ENCODE measurements around the gene CFAP299. TPM values are rescaled to one million over a fixed set of nuclear protein-coding genes. Genes with fewer than 3 reads are reported as not detected.

Gene CFAP299
- total and polyA plus RNA-seq, 4 donors, result not detected

GRCh38 chr4:80806472-80806871 lies 470.9 kb downstream of the CFAP299 start:
- H3K4me3 ChIP-seq (ENCODE audit: low read length in 2 of 2), result no peak overlapping the region
- no peak for DNase-seq
- 55 to 70% methylated on average over 1 of the region's 1 CpG for whole genome bisulfite sequencing, 2 donors

DNA sequence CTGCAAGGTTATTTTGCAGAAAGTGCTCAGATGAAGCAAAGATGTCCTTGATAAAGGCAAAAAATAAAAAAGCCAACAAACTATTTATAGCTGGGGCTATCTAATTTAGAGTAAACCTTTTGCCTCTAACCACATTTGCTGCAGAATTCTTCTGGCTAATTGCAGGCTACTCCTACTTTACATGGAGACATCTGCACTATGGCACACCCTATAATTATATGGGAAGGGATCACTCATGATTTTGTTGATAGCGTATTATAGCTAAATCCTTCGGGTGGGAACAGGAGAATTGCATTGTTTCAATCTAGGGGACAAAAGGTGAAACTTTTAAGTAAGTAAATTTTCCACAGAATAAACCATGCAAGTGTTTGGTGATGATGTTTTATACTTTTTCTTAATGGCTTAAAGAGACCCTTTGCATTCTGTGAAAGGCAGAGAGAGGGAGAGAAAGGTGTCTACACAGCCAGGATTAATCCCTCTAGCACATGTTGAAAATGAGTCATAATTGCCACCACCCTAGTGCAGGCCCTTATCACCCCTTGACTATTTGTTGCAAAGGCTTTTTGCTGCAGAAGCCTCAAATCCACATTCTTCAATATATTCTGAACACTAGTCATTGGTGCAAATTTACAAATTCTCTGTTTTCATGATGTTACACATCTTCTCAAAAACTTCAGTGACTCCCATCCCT lies 473.7 kb downstream of the CFAP299 start:
- ATAC-seq (ENCODE audit: low FRiP score) (no peak), DNase-seq (no peak)
- intact Hi-C loops (cut with DNase I), result no loop called here
- 90 to 91% methylated on average over 2 of the region's 2 CpGs for WGBS, 2 donors
- H3K27me3 ChIP-seq (ENCODE audit: control insufficient read depth in 1 of 2, insufficient read depth in 2 of 2, low read length in 1 of 2), result no peaks in the 10 kb centered on the region
- H3K4me3 ChIP-seq (ENCODE audit: low read length in 2 of 2), result no peak overlapping the region
- peaks cover 1% of the 10 kb centered on the region for H3K9me3 ChIP-seq (ENCODE audit: control insufficient read depth, low read length)
- H3K4me1 ChIP-seq (ENCODE audit: control insufficient read depth in 1 of 2, insufficient read depth in 2 of 2, low read length in 2 of 2), result no peaks in the 10 kb centered on the region
- H3K36me3 ChIP-seq (ENCODE audit: control insufficient read depth in 1 of 2, insufficient read depth in 2 of 2, low read length in 1 of 2), result no peaks in the 10 kb centered on the region
- H3K27ac ChIP-seq (ENCODE audit: low read depth in 1 of 2, low read length in 2 of 2), result no peak overlapping the region

More at GRCh38 chr4:80806472-80806871, 470.9 kb downstream of the CFAP299 start:
- ATAC-seq (ENCODE audit: low FRiP score), result no peak
- H3K9me3 ChIP-seq (ENCODE audit: control insufficient read depth, low read length), result peaks cover 1% of the 10 kb centered on the region
- no peaks in the 10 kb centered on the region for H3K36me3 ChIP-seq (ENCODE audit: control insufficient read depth in 1 of 2, insufficient read depth in 2 of 2, low read length in 1 of 2)
- H3K27ac ChIP-seq (ENCODE audit: low read depth in 1 of 2, low read length in 2 of 2), result no peak overlapping the region
- intact Hi-C loops (cut with DNase I), result no loop called here
- H3K4me1 ChIP-seq (ENCODE audit: control insufficient read depth in 1 of 2, insufficient read depth in 2 of 2, low read length in 2 of 2), result no peaks in the 10 kb centered on the region
- H3K27me3 ChIP-seq (ENCODE audit: control insufficient read depth in 1 of 2, insufficient read depth in 2 of 2, low read length in 1 of 2), result no peaks in the 10 kb centered on the region

GRCh38 chr4:80811406-80811805 lies 475.9 kb downstream of the CFAP299 start:
- intact Hi-C loops (cut with DNase I), result no loop called here
- no peak overlapping the region for H3K27ac ChIP-seq (ENCODE audit: low read depth in 1 of 2, low read length in 2 of 2)
- no peak for DNase-seq

GRCh38 chr4:80812145-80812544 lies 476.6 kb downstream of the CFAP299 start:
- intact Hi-C loops (cut with DNase I), result no loop called here
- no peak overlapping the region for H3K27ac ChIP-seq (ENCODE audit: low read depth in 1 of 2, low read length in 2 of 2)
- DNase-seq (no peak), ATAC-seq (ENCODE audit: low FRiP score) (no peak)
- H3K36me3 ChIP-seq (ENCODE audit: control insufficient read depth in 1 of 2, insufficient read depth in 2 of 2, low read length in 1 of 2), result no peaks in the 10 kb centered on the region
- no peak overlapping the region for H3K4me3 ChIP-seq (ENCODE audit: low read length in 2 of 2)
- peaks cover 1% of the 10 kb centered on the region for H3K9me3 ChIP-seq (ENCODE audit: control insufficient read depth, low read length)
- no peaks in the 10 kb centered on the region for H3K27me3 ChIP-seq (ENCODE audit: control insufficient read depth in 1 of 2, insufficient read depth in 2 of 2, low read length in 1 of 2)
- H3K4me1 ChIP-seq (ENCODE audit: control insufficient read depth in 1 of 2, insufficient read depth in 2 of 2, low read length in 2 of 2), result no peaks in the 10 kb centered on the region

More at GRCh38 chr4:80811406-80811805, 475.9 kb downstream of the CFAP299 start:
- Histone ChIP-seq H3K27me3 (ENCODE audit: control insufficient read depth in 1 of 2, insufficient read depth in 2 of 2, low read length in 1 of 2) (no peaks in the 10 kb centered on the region), H3K9me3 (ENCODE audit: control insufficient read depth, low read length) (peaks cover 1% of the 10 kb centered on the region), H3K4me3 (ENCODE audit: low read length in 2 of 2) (no peak overlapping the region), H3K4me1 (ENCODE audit: control insufficient read depth in 1 of 2, insufficient read depth in 2 of 2, low read length in 2 of 2) (no peaks in the 10 kb centered on the region), H3K36me3 (ENCODE audit: control insufficient read depth in 1 of 2, insufficient read depth in 2 of 2, low read length in 1 of 2) (no peaks in the 10 kb centered on the region)
- no peak for ATAC-seq (ENCODE audit: low FRiP score)
- WGBS, 2 donors, result 55% methylated on average over 3 of the region's 3 CpGs

GRCh38 chr4:80814266-80814665 lies 478.7 kb downstream of the CFAP299 start:
- DNase-seq, result no peak
- no peak for ATAC-seq (ENCODE audit: low FRiP score)
- H3K4me3 ChIP-seq (ENCODE audit: low read length in 2 of 2), result no peak overlapping the region
- H3K27me3 ChIP-seq (ENCODE audit: control insufficient read depth in 1 of 2, insufficient read depth in 2 of 2, low read length in 1 of 2), result no peaks in the 10 kb centered on the region
- no peaks in the 10 kb centered on the region for H3K36me3 ChIP-seq (ENCODE audit: control insufficient read depth in 1 of 2, insufficient read depth in 2 of 2, low read length in 1 of 2)
- intact Hi-C loops (cut with DNase I), result no loop called here
- peaks cover 1% of the 10 kb centered on the region for H3K9me3 ChIP-seq (ENCODE audit: control insufficient read depth, low read length)
- H3K4me1 ChIP-seq (ENCODE audit: control insufficient read depth in 1 of 2, insufficient read depth in 2 of 2, low read length in 2 of 2), result no peaks in the 10 kb centered on the region
- WGBS, 2 donors, result 29% methylated on average over 5 of the region's 5 CpGs
- H3K27ac ChIP-seq (ENCODE audit: low read depth in 1 of 2, low read length in 2 of 2), result no peak overlapping the region

- WGBS, 2 donors, result 51 to 58% methylated on average over 5 of the region's 5 CpGs
- intact Hi-C loops (cut with DNase I), result no loop called here
Measured at GRCh38 chr4:80831383-80832361, 496.1 kb downstream of the CFAP299 start.

DNA sequence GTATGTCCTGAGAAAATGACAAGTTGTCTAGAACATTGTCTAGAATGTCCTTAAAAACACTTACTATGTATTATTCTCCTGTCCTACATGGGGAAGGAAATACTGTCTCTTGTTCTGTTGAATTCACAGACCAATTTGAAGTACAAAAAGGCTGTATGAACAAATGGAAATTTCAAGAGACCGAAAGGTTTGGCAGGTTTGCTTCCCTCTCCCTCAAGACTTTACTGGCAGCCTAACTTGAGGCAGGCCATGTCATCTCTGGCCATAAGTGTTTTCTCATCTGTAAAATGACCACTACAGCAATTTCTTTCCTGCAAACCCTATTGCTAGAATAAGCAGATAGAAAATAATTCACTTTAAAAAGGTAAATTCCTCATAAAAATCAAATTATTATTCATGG lies 503.8 kb downstream of the CFAP299 start:
- no peaks in the 10 kb centered on the region for H3K36me3 ChIP-seq (ENCODE audit: control insufficient read depth in 1 of 2, insufficient read depth in 2 of 2, low read length in 1 of 2)
- no peak for DNase-seq
- H3K4me3 ChIP-seq (ENCODE audit: low read length in 2 of 2), result no peak overlapping the region
- H3K4me1 ChIP-seq (ENCODE audit: control insufficient read depth in 1 of 2, insufficient read depth in 2 of 2, low read length in 2 of 2), result no peaks in the 10 kb centered on the region
- intact Hi-C loops (cut with DNase I), result no loop called here
- H3K9me3 ChIP-seq (ENCODE audit: control insufficient read depth, low read length), result no peaks in the 10 kb centered on the region
- H3K27ac ChIP-seq (ENCODE audit: low read depth in 1 of 2, low read length in 2 of 2), result no peak overlapping the region
- 82 to 86% methylated on average over 1 of the region's 1 CpG for WGBS, 2 donors
- H3K27me3 ChIP-seq (ENCODE audit: control insufficient read depth in 1 of 2, insufficient read depth in 2 of 2, low read length in 1 of 2), result no peaks in the 10 kb centered on the region
- no peak for ATAC-seq (ENCODE audit: low FRiP score)

More at GRCh38 chr4:80831383-80832361, 496.1 kb downstream of the CFAP299 start:
- ATAC-seq (ENCODE audit: low FRiP score) (no peak), DNase-seq (no peak)
- no peak overlapping the region for H3K27ac ChIP-seq (ENCODE audit: low read depth in 1 of 2, low read length in 2 of 2)
- no peak overlapping the region for H3K4me3 ChIP-seq (ENCODE audit: low read length in 2 of 2)
- H3K27me3 ChIP-seq (ENCODE audit: control insufficient read depth in 1 of 2, insufficient read depth in 2 of 2, low read length in 1 of 2), result no peaks in the 10 kb centered on the region
- H3K9me3 ChIP-seq (ENCODE audit: control insufficient read depth, low read length), result no peaks in the 10 kb centered on the region
- no peaks in the 10 kb centered on the region for H3K4me1 ChIP-seq (ENCODE audit: control insufficient read depth in 1 of 2, insufficient read depth in 2 of 2, low read length in 2 of 2)
- no peaks in the 10 kb centered on the region for H3K36me3 ChIP-seq (ENCODE audit: control insufficient read depth in 1 of 2, insufficient read depth in 2 of 2, low read length in 1 of 2)

DNA sequence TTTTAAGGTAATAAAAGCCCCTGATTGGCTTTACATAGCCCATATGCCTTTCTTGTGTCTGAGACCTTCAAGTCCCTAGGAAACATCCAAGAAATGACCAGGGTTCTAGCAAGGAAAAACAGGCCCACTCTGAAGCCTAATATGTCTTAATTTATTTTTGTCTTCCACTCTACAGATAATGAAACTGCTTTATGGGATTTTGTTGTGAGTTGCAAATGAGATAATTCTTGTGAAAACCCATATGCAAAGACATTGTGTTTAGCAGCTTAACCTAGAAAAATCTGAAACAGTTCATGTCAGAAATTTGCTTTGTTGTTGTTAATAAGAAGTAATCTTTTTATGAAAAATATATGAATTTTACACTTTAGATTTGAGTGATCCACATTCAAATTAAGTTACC lies 504.3 kb downstream of the CFAP299 start:
- ATAC-seq (ENCODE audit: low FRiP score) (no peak), DNase-seq (no peak)
- no peak overlapping the region for H3K4me3 ChIP-seq (ENCODE audit: low read length in 2 of 2)
- H3K9me3 ChIP-seq (ENCODE audit: control insufficient read depth, low read length), result no peaks in the 10 kb centered on the region
- intact Hi-C loops (cut with DNase I), result no loop called here
- H3K36me3 ChIP-seq (ENCODE audit: control insufficient read depth in 1 of 2, insufficient read depth in 2 of 2, low read length in 1 of 2), result no peaks in the 10 kb centered on the region
- no peaks in the 10 kb centered on the region for H3K27me3 ChIP-seq (ENCODE audit: control insufficient read depth in 1 of 2, insufficient read depth in 2 of 2, low read length in 1 of 2)
- H3K4me1 ChIP-seq (ENCODE audit: control insufficient read depth in 1 of 2, insufficient read depth in 2 of 2, low read length in 2 of 2), result no peaks in the 10 kb centered on the region
- no peak overlapping the region for H3K27ac ChIP-seq (ENCODE audit: low read depth in 1 of 2, low read length in 2 of 2)

Data from aorta (tissue), 5 donors.